ENCODE results near the gene ASB2. TPM values are rescaled to one million over a fixed set of nuclear protein-coding genes. Genes with fewer than 3 reads are reported as not detected.

The ASB2 gene
- total RNA-seq, 1 experiment from 2014 or later = not detected

- no peak overlapping the region for H3K27ac ChIP-seq
- POLR2A ChIA-PET (ENCODE audit: unreplicated experiment) = no interaction called here
- DNase-seq = no peak
- no peaks in the 10 kb centered on the region for H4K20me1 ChIP-seq (ENCODE audit: insufficient read depth)
- no peaks in the 10 kb centered on the region for H3K36me3 ChIP-seq (ENCODE audit: low read depth)
- no peaks in the 10 kb centered on the region for H3K79me2 ChIP-seq (ENCODE audit: low read depth)
- H3K9me3 ChIP-seq (ENCODE audit: insufficient read depth, low read depth) = no peaks in the 10 kb centered on the region
- no peaks in the 10 kb centered on the region for H3K27me3 ChIP-seq (ENCODE audit: insufficient read depth, low read depth)
- no peak overlapping the region for H3K4me2 ChIP-seq
- H3K9me2 ChIP-seq (ENCODE audit: insufficient read depth) = no peaks in the 10 kb centered on the region
- CTCF ChIA-PET = no interaction called here
- H3F3A ChIP-seq (ENCODE audit: insufficient read depth, low read depth) = no peaks in the 10 kb centered on the region
- no peaks in the 10 kb centered on the region; the same call in 1 of the 2 replicates for H3K4me1 ChIP-seq (replicated peaks; ENCODE audit: insufficient read depth)
- BruUV-seq (replicated peaks) = no TSS peak
- H3K4me3 ChIP-seq = no peak overlapping the region
- H2AFZ ChIP-seq = no peak overlapping the region
- no peak for TF ChIP-seq EZH2 (IDR thresholded peaks at IDR 0.05; ENCODE audit: low read depth)
- no peak for TF ChIP-seq CTCF (conservative IDR thresholded peaks at IDR 0.05)
- intact Hi-C loops (cut with micrococcal nuclease; ENCODE audit: unreplicated experiment) = no loop called here
These were observed 35.4 kb upstream of the ASB2 start for GRCh38 chr14:94011795-94012194.

GRCh38 chr14:94010625-94011024 lies 34.3 kb upstream of the ASB2 start:
- no peak overlapping the region for H3K4me3 ChIP-seq
- H3K9me2 ChIP-seq (ENCODE audit: insufficient read depth) = no peaks in the 10 kb centered on the region
- no peak overlapping the region for H3K27ac ChIP-seq
- TF ChIP-seq EZH2 (IDR thresholded peaks at IDR 0.05; ENCODE audit: low read depth) (no peak), CTCF (conservative IDR thresholded peaks at IDR 0.05) (no peak)
- no peaks in the 10 kb centered on the region for H3K9me3 ChIP-seq (ENCODE audit: insufficient read depth, low read depth)
- intact Hi-C loops (cut with micrococcal nuclease; ENCODE audit: unreplicated experiment) = no loop called here
- no peaks in the 10 kb centered on the region for H4K20me1 ChIP-seq (ENCODE audit: insufficient read depth)
- ChIA-PET POLR2A (ENCODE audit: unreplicated experiment) (no interaction called here), CTCF (no interaction called here)
- no peaks in the 10 kb centered on the region for H3K36me3 ChIP-seq (ENCODE audit: low read depth)
- no peak for DNase-seq
- H3F3A ChIP-seq (ENCODE audit: insufficient read depth, low read depth) = no peaks in the 10 kb centered on the region
- H3K4me1 ChIP-seq (replicated peaks; ENCODE audit: insufficient read depth) = no peaks in the 10 kb centered on the region; the same call in 1 of the 2 replicates
- no peaks in the 10 kb centered on the region for H3K27me3 ChIP-seq (ENCODE audit: insufficient read depth, low read depth)
- H3K79me2 ChIP-seq (ENCODE audit: low read depth) = no peaks in the 10 kb centered on the region
- no peak overlapping the region for H3K4me2 ChIP-seq
- H2AFZ ChIP-seq = no peak overlapping the region
- no TSS peak for BruUV-seq (replicated peaks)

DNA sequence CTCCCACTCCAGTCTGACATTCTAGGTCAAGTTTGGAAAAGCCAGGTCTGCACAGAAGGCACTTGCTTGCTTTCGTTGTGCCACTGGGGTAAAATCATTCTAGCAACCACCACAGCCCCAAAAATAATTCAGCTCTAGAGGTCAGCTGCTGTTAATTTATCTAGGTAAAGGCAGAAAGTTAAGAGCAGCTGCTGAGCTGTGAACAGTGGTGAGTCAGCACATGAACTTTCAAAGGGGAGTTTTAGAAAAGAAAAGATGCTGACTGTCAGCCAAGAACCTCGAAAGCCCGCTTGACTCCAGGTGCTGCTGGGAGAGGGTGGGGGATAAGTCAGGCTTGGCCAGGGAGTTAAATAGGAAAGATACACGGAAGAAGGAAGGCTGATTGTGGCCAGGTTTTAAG lies 33.4 kb upstream of the ASB2 start:
- H3K4me1 ChIP-seq (replicated peaks; ENCODE audit: insufficient read depth) = no peaks in the 10 kb centered on the region; the same call in 1 of the 2 replicates
- POLR2A ChIA-PET (ENCODE audit: unreplicated experiment) = interaction anchor here (0.7 kb wide), 1 partner anchor 39 kb away, joined by 4 read pairs; no protein-coding TSS in a partner anchor
- intact Hi-C loops (cut with micrococcal nuclease; ENCODE audit: unreplicated experiment) = no loop called here
- H3K9me3 ChIP-seq (ENCODE audit: insufficient read depth, low read depth) = no peaks in the 10 kb centered on the region
- H3K36me3 ChIP-seq (ENCODE audit: low read depth) = no peaks in the 10 kb centered on the region
- DNase-seq = no peak
- no peaks in the 10 kb centered on the region for H4K20me1 ChIP-seq (ENCODE audit: insufficient read depth)
- no peaks in the 10 kb centered on the region for H3K9me2 ChIP-seq (ENCODE audit: insufficient read depth)
- no peaks in the 10 kb centered on the region for H3K27me3 ChIP-seq (ENCODE audit: insufficient read depth, low read depth)
- H3K4me2 ChIP-seq = no peak overlapping the region
- CTCF ChIA-PET = no interaction called here
- no TSS peak for BruUV-seq (replicated peaks)
- no peak overlapping the region for H3K27ac ChIP-seq
- no peak overlapping the region for H2AFZ ChIP-seq
- no peaks in the 10 kb centered on the region for H3K79me2 ChIP-seq (ENCODE audit: low read depth)
- TF ChIP-seq EZH2 (IDR thresholded peaks at IDR 0.05; ENCODE audit: low read depth) = no peak
- TF ChIP-seq CTCF (conservative IDR thresholded peaks at IDR 0.05) = no peak
- no peaks in the 10 kb centered on the region for H3F3A ChIP-seq (ENCODE audit: insufficient read depth, low read depth)
- H3K4me3 ChIP-seq = no peak overlapping the region

Measured in PC-9 (cell line).